ENCODE results near the gene NDUFS7.

Gene NDUFS7

GRCh38 chr19:1383312-1384084 lies at the start of gene NDUFS7:
Gene NDUFS7 (plus strand): TSS chr19:1383907. CDS start chr19:1383927, 20 bp downstream.
- DNase-seq (ENCODE audit: low read depth): peak; percentile 84

- no peak for DNase-seq (ENCODE audit: low read depth)
These were observed 47.5 kb upstream of the NDUFS7 start for GRCh38 chr19:1336079-1336684.

GRCh38 chr19:1340681-1341469 lies 42.8 kb upstream of the NDUFS7 start:
- no peak for DNase-seq (ENCODE audit: low read depth)

- DNase-seq (ENCODE audit: low read depth): no peak
These were observed 40.7 kb upstream of the NDUFS7 start for GRCh38 chr19:1343041-1343440.

- no peak for DNase-seq (ENCODE audit: low read depth)
These were observed 34.5 kb upstream of the NDUFS7 start for GRCh38 chr19:1349211-1349610.

- no peak for DNase-seq (ENCODE audit: low read depth)
These were observed 32.8 kb upstream of the NDUFS7 start for GRCh38 chr19:1350867-1351266.

- DNase-seq (ENCODE audit: low read depth): no peak
These were observed 32.3 kb upstream of the NDUFS7 start for GRCh38 chr19:1351381-1351851.

- DNase-seq (ENCODE audit: low read depth): no peak
These were observed 30.6 kb upstream of the NDUFS7 start for GRCh38 chr19:1353144-1353543.

GRCh38 chr19:1354970-1355567 lies 28.6 kb upstream of the NDUFS7 start:
- DNase-seq (ENCODE audit: low read depth): no peak

- no peak for DNase-seq (ENCODE audit: low read depth)
These were observed 27.9 kb upstream of the NDUFS7 start for GRCh38 chr19:1355568-1356507.

- DNase-seq (ENCODE audit: low read depth): no peak
These were observed 27.2 kb upstream of the NDUFS7 start for GRCh38 chr19:1356508-1356865.

- DNase-seq (ENCODE audit: low read depth): no peak
These were observed 26.1 kb upstream of the NDUFS7 start for GRCh38 chr19:1357531-1358109.

- no peak for DNase-seq (ENCODE audit: low read depth)
These were observed 23.4 kb upstream of the NDUFS7 start for GRCh38 chr19:1360126-1360817.

GRCh38 chr19:1360818-1361461 lies 22.8 kb upstream of the NDUFS7 start:
- DNase-seq (ENCODE audit: low read depth): no peak

- DNase-seq (ENCODE audit: low read depth): no peak
These were observed 21.9 kb upstream of the NDUFS7 start for GRCh38 chr19:1361601-1362386.

- DNase-seq (ENCODE audit: low read depth): no peak
These were observed 21.1 kb upstream of the NDUFS7 start for GRCh38 chr19:1362387-1363257.

GRCh38 chr19:1363599-1363998 lies 20.1 kb upstream of the NDUFS7 start:
- DNase-seq (ENCODE audit: low read depth): no peak
